ENCODE measurements around the gene SOHLH1.
A peak's percentile ranks its signal among the peaks of the same experiment; 100 is the strongest.
"Not testable (repeated sequence)": the region's sequence is repeated elsewhere in the genome, so short reads cannot be mapped to it uniquely, and the experiment has no call there.

Gene SOHLH1

DNA sequence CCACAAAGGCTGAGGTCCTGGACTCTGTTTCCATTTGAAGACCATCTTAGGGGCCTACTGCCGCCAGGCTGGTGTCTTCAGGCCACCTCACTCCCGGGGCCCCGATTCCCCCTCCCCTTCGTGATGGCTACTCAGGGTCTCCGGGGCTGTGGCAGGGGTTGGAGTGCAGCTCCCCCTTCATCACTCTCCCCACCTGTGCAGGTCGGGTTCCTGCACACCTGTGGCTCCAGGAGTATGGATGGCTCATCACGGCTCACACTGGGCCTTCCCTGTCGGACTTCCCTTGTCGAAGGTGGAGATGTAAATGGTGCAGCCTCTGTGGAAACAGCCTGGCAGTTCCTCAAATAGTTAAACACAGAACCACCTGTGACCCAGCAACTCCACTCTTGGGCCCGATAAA, 24.3 kb downstream of the SOHLH1 start:
- TF ChIP-seq, protein P1, sequence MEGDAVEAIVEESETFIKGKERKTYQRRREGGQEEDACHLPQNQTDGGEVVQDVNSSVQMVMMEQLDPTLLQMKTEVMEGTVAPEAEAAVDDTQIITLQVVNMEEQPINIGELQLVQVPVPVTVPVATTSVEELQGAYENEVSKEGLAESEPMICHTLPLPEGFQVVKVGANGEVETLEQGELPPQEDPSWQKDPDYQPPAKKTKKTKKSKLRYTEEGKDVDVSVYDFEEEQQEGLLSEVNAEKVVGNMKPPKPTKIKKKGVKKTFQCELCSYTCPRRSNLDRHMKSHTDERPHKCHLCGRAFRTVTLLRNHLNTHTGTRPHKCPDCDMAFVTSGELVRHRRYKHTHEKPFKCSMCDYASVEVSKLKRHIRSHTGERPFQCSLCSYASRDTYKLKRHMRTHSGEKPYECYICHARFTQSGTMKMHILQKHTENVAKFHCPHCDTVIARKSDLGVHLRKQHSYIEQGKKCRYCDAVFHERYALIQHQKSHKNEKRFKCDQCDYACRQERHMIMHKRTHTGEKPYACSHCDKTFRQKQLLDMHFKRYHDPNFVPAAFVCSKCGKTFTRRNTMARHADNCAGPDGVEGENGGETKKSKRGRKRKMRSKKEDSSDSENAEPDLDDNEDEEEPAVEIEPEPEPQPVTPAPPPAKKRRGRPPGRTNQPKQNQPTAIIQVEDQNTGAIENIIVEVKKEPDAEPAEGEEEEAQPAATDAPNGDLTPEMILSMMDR (IDR thresholded peaks at IDR 0.05; ENCODE audit: low read length), result no peak
- TF ChIP-seq EZH2 (IDR thresholded peaks at IDR 0.05; ENCODE audit: borderline replicate concordance, low read length), result no peak
- H3K9ac ChIP-seq (ENCODE audit: low read length), result no peak overlapping the region

DNA sequence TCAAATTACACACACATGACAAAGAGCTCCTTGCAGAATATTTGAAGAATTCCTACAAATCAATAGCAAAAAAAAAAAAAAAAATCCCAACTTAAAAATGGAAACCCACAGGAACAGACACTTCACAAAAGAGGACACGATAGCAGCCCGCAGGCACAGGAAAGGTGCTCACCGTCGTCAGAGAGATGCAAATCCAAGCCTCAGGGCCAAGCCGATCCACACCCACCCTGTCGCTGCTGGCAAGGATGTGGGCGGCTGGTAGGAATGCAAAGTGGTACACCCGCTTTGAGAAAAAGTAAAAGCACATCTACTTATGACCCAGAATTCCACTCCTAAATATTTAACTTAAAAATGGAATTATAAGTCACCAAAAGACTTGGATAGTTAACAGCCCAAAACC, 25.3 kb downstream of the SOHLH1 start:
- no peaks in the 10 kb centered on the region for H3K9me3 ChIP-seq (ENCODE audit: low read length)
- H4K20me1 ChIP-seq (ENCODE audit: insufficient read depth, low read length), result no peaks in the 10 kb centered on the region
- H3K9ac ChIP-seq (ENCODE audit: low read length), result no peak overlapping the region
- no peak overlapping the region for H2AFZ ChIP-seq (ENCODE audit: low read length)
- no peaks in the 10 kb centered on the region for H3K9me2 ChIP-seq (ENCODE audit: low read depth, low read length)
- H3K4me2 ChIP-seq (ENCODE audit: low read length), result no peak overlapping the region
- no peaks in the 10 kb centered on the region; the same call in 1 of the 2 replicates for H3K27me3 ChIP-seq (ENCODE audit: insufficient read depth, low read length)
- no peak overlapping the region for H3K4me3 ChIP-seq (ENCODE audit: low read depth, low read length, poor library complexity, severe bottlenecking)
- TF ChIP-seq, protein P1 (IDR thresholded peaks at IDR 0.05; ENCODE audit: low read length), result no peak
- TF ChIP-seq EZH2 (IDR thresholded peaks at IDR 0.05; ENCODE audit: borderline replicate concordance, low read length), result no peak
- H3F3A ChIP-seq (ENCODE audit: insufficient read depth, low read length), result no peaks in the 10 kb centered on the region
- no peaks in the 10 kb centered on the region for H3K4me1 ChIP-seq (ENCODE audit: insufficient read depth, low read length, severe bottlenecking)
- no peaks in the 10 kb centered on the region for H3K79me2 ChIP-seq (ENCODE audit: insufficient read depth, low read length)
- no peaks in the 10 kb centered on the region for H3K36me3 ChIP-seq (ENCODE audit: insufficient read depth, low read length)
- H3K27ac ChIP-seq (ENCODE audit: low read depth, low read length, poor library complexity, severe bottlenecking), result no peak overlapping the region

More for the DNA sequence above, 24.3 kb downstream of the SOHLH1 start:
- no peak overlapping the region for H3K4me2 ChIP-seq (ENCODE audit: low read length)
- H3K27me3 ChIP-seq (ENCODE audit: insufficient read depth, low read length), result no peaks in the 10 kb centered on the region; the same call in 1 of the 2 replicates
- no peaks in the 10 kb centered on the region for H3K36me3 ChIP-seq (ENCODE audit: insufficient read depth, low read length)
- no peaks in the 10 kb centered on the region for H3K9me2 ChIP-seq (ENCODE audit: low read depth, low read length)
- H3K4me3 ChIP-seq (ENCODE audit: low read depth, low read length, poor library complexity, severe bottlenecking), result no peak overlapping the region
- H3K27ac ChIP-seq (ENCODE audit: low read depth, low read length, poor library complexity, severe bottlenecking), result no peak overlapping the region
- H3K9me3 ChIP-seq (ENCODE audit: low read length), result no peaks in the 10 kb centered on the region
- no peaks in the 10 kb centered on the region for H4K20me1 ChIP-seq (ENCODE audit: insufficient read depth, low read length)
- no peaks in the 10 kb centered on the region for H3F3A ChIP-seq (ENCODE audit: insufficient read depth, low read length)
- no peak overlapping the region for H2AFZ ChIP-seq (ENCODE audit: low read length)
- no peaks in the 10 kb centered on the region for H3K4me1 ChIP-seq (ENCODE audit: insufficient read depth, low read length, severe bottlenecking)
- H3K79me2 ChIP-seq (ENCODE audit: insufficient read depth, low read length), result no peaks in the 10 kb centered on the region

DNA sequence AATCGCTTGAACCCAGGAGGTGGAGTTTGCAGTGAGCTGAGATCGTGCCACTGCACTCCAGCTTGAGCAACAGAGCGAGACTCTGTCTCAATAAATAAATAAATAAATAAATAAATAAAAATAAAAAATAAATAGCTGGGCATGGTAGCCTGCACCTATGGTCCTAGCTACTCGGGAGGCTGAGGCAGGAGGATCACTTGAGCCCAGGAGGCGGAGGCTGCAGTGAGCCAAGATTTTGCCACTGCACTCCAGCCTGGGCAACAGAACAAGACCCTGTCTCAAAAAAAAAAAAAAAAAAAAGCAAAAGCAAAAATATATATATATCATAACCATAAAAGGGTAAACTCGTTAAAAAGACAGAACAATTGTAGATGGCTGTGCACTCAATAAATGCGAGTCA, 26.5 kb downstream of the SOHLH1 start:
- not testable (repeated sequence) for H3K9ac ChIP-seq (ENCODE audit: low read length); H3K4me3 ChIP-seq (ENCODE audit: low read depth, low read length, poor library complexity, severe bottlenecking); H4K20me1 ChIP-seq (ENCODE audit: insufficient read depth, low read length); H3K79me2 ChIP-seq (ENCODE audit: insufficient read depth, low read length); H3K4me1 ChIP-seq (ENCODE audit: insufficient read depth, low read length, severe bottlenecking); H3K4me2 ChIP-seq (ENCODE audit: low read length); H3K9me2 ChIP-seq (ENCODE audit: low read depth, low read length); H3K27ac ChIP-seq (ENCODE audit: low read depth, low read length, poor library complexity, severe bottlenecking); H3K36me3 ChIP-seq (ENCODE audit: insufficient read depth, low read length); H3F3A ChIP-seq (ENCODE audit: insufficient read depth, low read length); H3K27me3 ChIP-seq (ENCODE audit: insufficient read depth, low read length); H3K9me3 ChIP-seq (ENCODE audit: low read length); H2AFZ ChIP-seq (ENCODE audit: low read length)

DNA sequence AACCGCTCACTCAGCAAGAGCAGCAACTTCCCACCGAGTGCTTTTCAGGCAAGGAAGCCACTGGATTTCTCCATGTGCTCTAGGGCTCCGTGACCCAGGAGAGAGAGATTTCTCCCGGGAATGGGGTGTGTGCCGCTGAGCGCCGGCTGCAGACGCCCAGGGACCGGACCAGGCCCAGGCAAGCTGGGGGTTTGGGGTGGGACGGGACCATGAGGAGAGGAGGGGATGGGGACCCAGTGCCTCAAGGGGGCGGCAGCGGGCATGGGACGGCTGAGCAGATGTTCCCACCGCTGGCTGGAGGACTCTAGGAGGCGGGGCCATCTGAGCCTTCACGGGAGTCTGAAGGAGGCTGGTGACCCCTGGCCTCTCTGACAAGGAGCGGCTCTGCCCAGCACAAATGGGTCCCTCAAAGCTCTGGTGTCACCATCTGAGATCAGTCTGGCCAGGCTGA, 27.7 kb downstream of the SOHLH1 start:
- H3K4me2 ChIP-seq (ENCODE audit: low read length), result no peak overlapping the region

More for the DNA sequence above, 27.7 kb downstream of the SOHLH1 start:
- Histone ChIP-seq H2AFZ (ENCODE audit: low read length) (no peak overlapping the region), H3K36me3 (ENCODE audit: insufficient read depth, low read length) (no peaks in the 10 kb centered on the region), H3K4me3 (ENCODE audit: low read depth, low read length, poor library complexity, severe bottlenecking) (no peak overlapping the region), H3K9me3 (ENCODE audit: low read length) (no peaks in the 10 kb centered on the region), H3K9me2 (ENCODE audit: low read depth, low read length) (no peaks in the 10 kb centered on the region), H3K4me1 (ENCODE audit: insufficient read depth, low read length, severe bottlenecking) (no peaks in the 10 kb centered on the region), H3K27me3 (ENCODE audit: insufficient read depth, low read length) (no peaks in the 10 kb centered on the region; the same call in 1 of the 2 replicates), H3K79me2 (ENCODE audit: insufficient read depth, low read length) (no peaks in the 10 kb centered on the region), H4K20me1 (ENCODE audit: insufficient read depth, low read length) (no peaks in the 10 kb centered on the region), H3F3A (ENCODE audit: insufficient read depth, low read length) (no peaks in the 10 kb centered on the region), H3K9ac (ENCODE audit: low read length) (no peak overlapping the region), H3K27ac (ENCODE audit: low read depth, low read length, poor library complexity, severe bottlenecking) (no peak overlapping the region)
- TF ChIP-seq, protein P1 (IDR thresholded peaks at IDR 0.05; ENCODE audit: low read length), result 0 out of 2 replicates have a peak, but pooled peaks have one; percentile 6
- no peak for TF ChIP-seq EZH2 (IDR thresholded peaks at IDR 0.05; ENCODE audit: borderline replicate concordance, low read length)

All from OCI-LY1 (cell line).